WERI-Rb-1 (cell line): ENCODE results near the gene THPO.

ENCODE experiments used
- DNase-seq: peaks from one replicate; pipeline ENCODE4 v3.0.0-alpha.2; 2020
- H3K27ac ChIP-seq: fragments of 250-450 bp; sonication (Bioruptor Pico); 2 replicates; pipeline ENCODE4 v1.5.1; 2020; ENCODE audit warnings: mild to moderate bottlenecking, moderate library complexity
- H3K27me3 ChIP-seq: fragments of 250-450 bp; sonication (Bioruptor Pico); 2 replicates; pipeline ENCODE4 v1.5.1; 2021; ENCODE audit warnings: mild to moderate bottlenecking, low read depth, moderate library complexity; ENCODE audit not compliant: insufficient read depth, severe bottlenecking
- H3K36me3 ChIP-seq: fragments of 250-450 bp; sonication (Bioruptor Pico); 2 replicates; pipeline ENCODE4 v1.5.1; 2020; ENCODE audit warnings: mild to moderate bottlenecking, moderate library complexity
- H3K4me3 ChIP-seq: 2 replicates; pipeline ENCODE4 v1.5.1; 2011; ENCODE audit warnings: low read depth, mild to moderate bottlenecking, control low read depth, low read length
- H3K9me3 ChIP-seq: fragments of 250-450 bp; sonication (Bioruptor Pico); 2 replicates; pipeline ENCODE4 v1.5.1; 2021; ENCODE audit warnings: mild to moderate bottlenecking, moderate library complexity; ENCODE audit not compliant: severe bottlenecking
- CTCF ChIP-seq: IDR thresholded peaks from 2 replicates; pipeline ENCODE4 v1.5.1; 2011; ENCODE audit warnings: low read depth, mild to moderate bottlenecking, control low read depth, inconsistent platforms, low read length

Gene THPO

GRCh38 chr3:184360070-184360928 lies 17.7 kb downstream of the THPO start:
- Histone ChIP-seq H3K27me3 (no peaks in the 10 kb centered on the region), H3K36me3 (peaks cover 37% of the 10 kb centered on the region), H3K9me3 (no peaks in the 10 kb centered on the region), H3K4me3 (peak overlapping the region; percentile 91), H3K27ac (no peak overlapping the region)
- DNase-seq: no peak
- no peak for TF ChIP-seq CTCF

GRCh38 chr3:184359610-184360009 lies 18.4 kb downstream of the THPO start:
- no peaks in the 10 kb centered on the region for H3K9me3 ChIP-seq
- H3K36me3 ChIP-seq: peaks cover 33% of the 10 kb centered on the region
- no peak for DNase-seq
- no peak for TF ChIP-seq CTCF
- H3K27ac ChIP-seq: no peak overlapping the region; the same call in 1 of the 2 replicates
- no peak overlapping the region for H3K4me3 ChIP-seq
- no peaks in the 10 kb centered on the region for H3K27me3 ChIP-seq

- Histone ChIP-seq H3K27ac (peak overlapping the region; percentile 54), H3K27me3 (no peaks in the 10 kb centered on the region), H3K4me3 (no peak overlapping the region), H3K9me3 (no peaks in the 10 kb centered on the region), H3K36me3 (peaks cover 31% of the 10 kb centered on the region)
- TF ChIP-seq CTCF: no peak
- DNase-seq: no peak
Measured at GRCh38 chr3:184358921-184359350, 19.1 kb downstream of the THPO start.

GRCh38 chr3:184358124-184358767 lies 19.8 kb downstream of the THPO start:
- TF ChIP-seq CTCF: no peak
- H3K36me3 ChIP-seq: peaks cover 38% of the 10 kb centered on the region

GRCh38 chr3:184357248-184358123 lies 20.5 kb downstream of the THPO start:
- Histone ChIP-seq H3K27ac (no peak overlapping the region), H3K4me3 (no peak overlapping the region), H3K9me3 (no peaks in the 10 kb centered on the region), H3K36me3 (peaks cover 45% of the 10 kb centered on the region), H3K27me3 (no peaks in the 10 kb centered on the region)
- no peak for DNase-seq
- no peak for TF ChIP-seq CTCF

More at GRCh38 chr3:184358124-184358767, 19.8 kb downstream of the THPO start:
- Histone ChIP-seq H3K9me3 (no peaks in the 10 kb centered on the region), H3K27ac (no peak overlapping the region), H3K4me3 (no peak overlapping the region), H3K27me3 (no peaks in the 10 kb centered on the region)
- no peak for DNase-seq
